PC-3 (cell line): ENCODE measurements around the gene CNTNAP2. TPM values are rescaled to one million over a fixed set of nuclear protein-coding genes. Genes with fewer than 3 reads are reported as not detected.

ENCODE experiments used
- ATAC-seq: fragments of 200-7000 bp; cut with Tn5 transposase; 2 replicates; pipeline ENCODE4 v1.9.1; 2020; ENCODE audit warnings: mild to moderate bottlenecking, moderate library complexity
- BruUV-seq: library from RNA; stranded (reverse); fragments of 400-500 nt; replicated peaks from 2 replicates; lab custom pipeline; 2021; lab: Mats Ljungman, UMichigan
- CTCF ChIA-PET: fragments of 300-600 bp; sonication (Branson Sonifier 250); formaldehyde crosslinking; loops from one replicate; lab custom pipeline; 2022; ENCODE audit warnings: antibody characterized with exemption; lab: Charles Lee
- POLR2A ChIA-PET: fragments of 300-600 bp; sonication (Branson Sonifier 250); formaldehyde crosslinking; loops from one replicate; lab custom pipeline; 2022; ENCODE audit warnings: antibody characterized with exemption; ENCODE audit not compliant: unreplicated experiment; lab: Charles Lee
- DNase-seq: peaks from one replicate; pipeline ENCODE4 v3.0.0-alpha.2; 2015
- H2AFZ ChIP-seq: fragments of 300-600 bp; sonication (generic); 2 replicates; pipeline ENCODE4 v1.6.0; 2016; ENCODE audit warnings: antibody characterized with exemption, low read length
- H3F3A ChIP-seq: fragments of 300-600 bp; sonication (generic); one replicate; pipeline ENCODE4 v1.6.0; 2017; ENCODE audit warnings: antibody characterized with exemption, low read length, control low read depth, mild to moderate bottlenecking; ENCODE audit not compliant: unreplicated experiment
- H3K27ac ChIP-seq: fragments of 300-600 bp; sonication (generic); 2 replicates; pipeline ENCODE4 v1.5.1; 2016; ENCODE audit warnings: mild to moderate bottlenecking, low read length
- H3K27me3 ChIP-seq: fragments of 300-600 bp; sonication (generic); 2 replicates; pipeline ENCODE4 v1.6.1; 2016; ENCODE audit warnings: low read length, mixed read lengths
- H3K36me3 ChIP-seq: fragments of 300-600 bp; sonication (generic); 2 replicates; pipeline ENCODE4 v1.6.1; 2016; ENCODE audit warnings: low read depth, mixed run types, low read length, mixed read lengths
- H3K4me1 ChIP-seq: fragments of 300-600 bp; sonication (generic); 2 replicates; pipeline ENCODE4 v1.5.1; 2016; ENCODE audit warnings: low read length; ENCODE audit not compliant: insufficient read depth
- H3K4me2 ChIP-seq: fragments of 300-600 bp; sonication (generic); 2 replicates; pipeline ENCODE4 v1.6.0; 2016; ENCODE audit warnings: low read length
- H3K4me3 ChIP-seq: fragments of 300-600 bp; sonication (generic); 2 replicates; pipeline ENCODE4 v1.5.1; 2016; ENCODE audit warnings: mild to moderate bottlenecking, low read length, mixed read lengths
- H3K79me2 ChIP-seq: fragments of 300-600 bp; sonication (generic); 2 replicates; pipeline ENCODE4 v1.6.1; 2017; ENCODE audit warnings: low read length, mixed read lengths
- H3K9ac ChIP-seq: fragments of 300-600 bp; sonication (generic); 2 replicates; pipeline ENCODE4 v1.6.0; 2016; ENCODE audit warnings: mild to moderate bottlenecking, low read length
- H3K9me2 ChIP-seq: fragments of 300-600 bp; sonication (generic); replicated peaks from 2 replicates; pipeline ENCODE4 v1.6.1; 2016; ENCODE audit warnings: mixed run types, low read length, mixed read lengths
- H3K9me3 ChIP-seq: fragments of 300-600 bp; sonication (generic); 2 replicates; pipeline ENCODE4 v1.6.1; 2016; ENCODE audit warnings: low read length, mixed read lengths
- H4K20me1 ChIP-seq: fragments of 300-600 bp; sonication (generic); 2 replicates; pipeline ENCODE4 v1.6.1; 2016; ENCODE audit warnings: low read length, mixed read lengths
- EZH2 ChIP-seq: fragments of 300-600 bp; sonication (generic); IDR thresholded peaks from one replicate; pipeline ENCODE4 v1.6.1; 2017; ENCODE audit warnings: antibody characterized with exemption, mild to moderate bottlenecking, low read length; ENCODE audit not compliant: unreplicated experiment
- EZH2phosphoT487 ChIP-seq: fragments of 300-600 bp; sonication (generic); IDR thresholded peaks from 2 replicates; pipeline ENCODE4 v1.6.1; 2018; ENCODE audit warnings: mild to moderate bottlenecking, antibody characterized with exemption, low read length, borderline replicate concordance
- intact Hi-C: fragments of 100-400 bp; cut with micrococcal nuclease; formaldehyde crosslinking; loops from 2 replicates; pipeline ENCODE4 v1.9.0; 2023
- total RNA-seq: library from RNA; depleted of rRNA; stranded (reverse); fragments of >200 nt; gene quantifications from 2 replicates; pipeline ENCODE4 v1.2.3, GENCODE V29; 2014
- TF ChIP-seq, protein P1 (sequence below): fragments of 300-600 bp; sonication (generic); conservative IDR thresholded peaks from 2 replicates; pipeline ENCODE4 v1.5.1; 2017; ENCODE audit warnings: antibody characterized with exemption, low read depth, mild to moderate bottlenecking, low read length

The CNTNAP2 gene
- total RNA-seq, 1 experiment from 2014 or later, result 1.5 TPM

DNA sequence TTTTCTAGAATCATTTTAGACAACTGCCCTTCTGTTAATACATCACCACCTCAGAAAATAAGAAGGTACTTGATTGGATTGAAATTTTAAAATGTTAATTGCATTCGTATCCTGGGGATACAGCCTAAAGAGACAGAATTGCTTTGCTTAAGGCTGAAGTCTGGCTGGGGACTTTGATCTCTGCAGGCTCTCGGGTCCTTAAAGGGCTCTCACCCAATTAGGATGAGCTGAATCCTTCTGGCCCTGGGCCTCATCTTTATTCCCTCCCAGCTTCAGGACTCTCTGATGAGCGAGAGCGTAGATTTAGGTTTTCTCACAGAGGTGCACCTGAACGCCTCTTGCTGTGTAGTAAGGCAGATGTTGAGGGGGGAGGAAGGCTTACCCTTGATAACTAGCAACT is 1998.7 kb downstream of the CNTNAP2 start:
- H3F3A ChIP-seq, result no peaks in the 10 kb centered on the region
- TF ChIP-seq, protein P1, sequence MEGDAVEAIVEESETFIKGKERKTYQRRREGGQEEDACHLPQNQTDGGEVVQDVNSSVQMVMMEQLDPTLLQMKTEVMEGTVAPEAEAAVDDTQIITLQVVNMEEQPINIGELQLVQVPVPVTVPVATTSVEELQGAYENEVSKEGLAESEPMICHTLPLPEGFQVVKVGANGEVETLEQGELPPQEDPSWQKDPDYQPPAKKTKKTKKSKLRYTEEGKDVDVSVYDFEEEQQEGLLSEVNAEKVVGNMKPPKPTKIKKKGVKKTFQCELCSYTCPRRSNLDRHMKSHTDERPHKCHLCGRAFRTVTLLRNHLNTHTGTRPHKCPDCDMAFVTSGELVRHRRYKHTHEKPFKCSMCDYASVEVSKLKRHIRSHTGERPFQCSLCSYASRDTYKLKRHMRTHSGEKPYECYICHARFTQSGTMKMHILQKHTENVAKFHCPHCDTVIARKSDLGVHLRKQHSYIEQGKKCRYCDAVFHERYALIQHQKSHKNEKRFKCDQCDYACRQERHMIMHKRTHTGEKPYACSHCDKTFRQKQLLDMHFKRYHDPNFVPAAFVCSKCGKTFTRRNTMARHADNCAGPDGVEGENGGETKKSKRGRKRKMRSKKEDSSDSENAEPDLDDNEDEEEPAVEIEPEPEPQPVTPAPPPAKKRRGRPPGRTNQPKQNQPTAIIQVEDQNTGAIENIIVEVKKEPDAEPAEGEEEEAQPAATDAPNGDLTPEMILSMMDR, result no peak
- TF ChIP-seq EZH2phosphoT487 (no peak), EZH2 (no peak)
- H2AFZ ChIP-seq, result no peak overlapping the region
- H4K20me1 ChIP-seq, result no peaks in the 10 kb centered on the region
- H3K4me3 ChIP-seq, result no peak overlapping the region
- peaks cover 7% of the 10 kb centered on the region; the same call in 1 of the 2 replicates for H3K27me3 ChIP-seq
- no peak overlapping the region for H3K9ac ChIP-seq
- H3K79me2 ChIP-seq, result no peaks in the 10 kb centered on the region
- no peaks in the 10 kb centered on the region for H3K9me2 ChIP-seq
- no peaks in the 10 kb centered on the region for H3K36me3 ChIP-seq
- H3K4me1 ChIP-seq, result no peaks in the 10 kb centered on the region
- ATAC-seq, result no peak
- CTCF ChIA-PET, result no interaction called here
- no peak overlapping the region for H3K4me2 ChIP-seq
- intact Hi-C loops, result no loop called here
- H3K9me3 ChIP-seq, result no peaks in the 10 kb centered on the region
- no peak for DNase-seq
- no peak overlapping the region for H3K27ac ChIP-seq
- no TSS peak for BruUV-seq
- POLR2A ChIA-PET, result no interaction called here

DNA sequence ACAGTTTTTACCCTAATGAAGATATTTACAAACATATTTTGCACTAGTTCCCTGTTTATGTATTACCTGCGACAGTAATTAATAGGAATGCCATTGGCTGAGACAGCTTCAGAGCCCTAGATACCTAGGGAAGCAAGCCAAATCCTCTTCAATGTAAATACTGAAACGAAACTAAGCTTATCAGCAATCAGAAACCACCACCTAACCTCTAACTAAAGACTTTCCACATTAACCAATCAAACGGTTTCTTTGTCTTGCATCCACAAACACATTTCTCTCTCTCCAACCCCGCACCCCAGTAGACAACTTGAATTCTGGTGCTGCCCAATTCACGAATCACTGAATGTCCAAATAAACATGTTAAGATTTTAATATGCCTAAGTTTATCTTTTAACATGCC is 1999.6 kb downstream of the CNTNAP2 start:
- H3K27ac ChIP-seq, result no peak overlapping the region
- no peak overlapping the region for H3K4me3 ChIP-seq
- no peaks in the 10 kb centered on the region for H3F3A ChIP-seq
- ATAC-seq (no peak), DNase-seq (no peak)
- TF ChIP-seq EZH2, result no peak
- TF ChIP-seq, protein P1, result no peak
- TF ChIP-seq EZH2phosphoT487, result no peak
- POLR2A ChIA-PET, result no interaction called here
- no peaks in the 10 kb centered on the region for H3K4me1 ChIP-seq
- H3K9ac ChIP-seq, result no peak overlapping the region
- H3K9me3 ChIP-seq, result no peaks in the 10 kb centered on the region
- H4K20me1 ChIP-seq, result no peaks in the 10 kb centered on the region
- H3K9me2 ChIP-seq, result no peaks in the 10 kb centered on the region
- no peak overlapping the region for H2AFZ ChIP-seq
- no peaks in the 10 kb centered on the region for H3K79me2 ChIP-seq
- no peaks in the 10 kb centered on the region for H3K36me3 ChIP-seq
- peaks cover 7% of the 10 kb centered on the region; the same call in 1 of the 2 replicates for H3K27me3 ChIP-seq
- H3K4me2 ChIP-seq, result no peak overlapping the region
- CTCF ChIA-PET, result interaction anchor here (0.5 to 0.6 kb wide), 2 partner anchors 528 to 883 kb away, joined by 3 to 11 read pairs; no protein-coding TSS in a partner anchor
- no TSS peak for BruUV-seq
- intact Hi-C loops, result no loop called here

DNA sequence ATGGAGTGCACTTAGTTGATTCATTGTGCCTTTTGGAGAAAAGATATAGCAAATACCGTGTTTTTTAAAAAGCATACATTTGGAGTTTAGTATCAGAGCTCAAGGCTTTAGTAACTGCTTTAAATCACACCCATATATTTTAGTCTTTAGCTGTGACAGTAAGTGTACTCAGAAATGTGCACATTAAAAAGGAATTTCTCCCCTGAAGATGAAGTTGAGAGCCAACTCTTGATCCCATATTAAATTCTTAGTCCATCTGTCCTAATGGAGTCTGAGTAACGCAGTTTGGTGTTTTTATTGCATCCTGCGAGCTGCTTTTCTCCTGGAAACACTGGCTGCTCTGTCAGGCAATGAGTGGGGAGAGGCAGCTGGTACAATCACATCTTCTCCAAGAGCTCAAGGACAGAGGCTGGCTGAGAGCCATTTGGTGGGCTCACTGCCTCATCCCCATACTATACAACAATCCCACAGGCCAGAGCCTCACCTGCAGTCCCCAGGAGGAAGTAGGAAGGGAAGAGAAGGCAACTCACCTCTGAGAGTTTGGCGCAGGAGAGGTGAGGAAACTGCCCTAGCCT is 2000.3 kb downstream of the CNTNAP2 start:
- ATAC-seq, result peak; percentile 38; the same call in 1 of the 2 replicates
- DNase-seq, result no peak
- Histone ChIP-seq H3K9ac (no peak overlapping the region), H3F3A (no peaks in the 10 kb centered on the region), H2AFZ (no peak overlapping the region), H3K36me3 (no peaks in the 10 kb centered on the region), H3K9me3 (no peaks in the 10 kb centered on the region), H3K9me2 (no peaks in the 10 kb centered on the region), H3K4me3 (no peak overlapping the region), H3K4me1 (no peaks in the 10 kb centered on the region), H4K20me1 (no peaks in the 10 kb centered on the region), H3K4me2 (no peak overlapping the region), H3K27ac (no peak overlapping the region), H3K27me3 (peaks cover 7% of the 10 kb centered on the region; the same call in 1 of the 2 replicates), H3K79me2 (no peaks in the 10 kb centered on the region)
- no TSS peak for BruUV-seq
- intact Hi-C loops, result no loop called here
- no peak for TF ChIP-seq EZH2phosphoT487
- TF ChIP-seq, protein P1, result no peak
- TF ChIP-seq EZH2, result no peak
- ChIA-PET CTCF (interaction anchor here (0.5 kb wide), 1 partner anchor 527 kb away, joined by 3 read pairs; no protein-coding TSS in a partner anchor), POLR2A (interaction anchor here (0.5 kb wide), 1 partner anchor 206 kb away, joined by 3 read pairs; no protein-coding TSS in a partner anchor)
